ENCODE data around the gene RPP38.

RPP38 gene

DNA sequence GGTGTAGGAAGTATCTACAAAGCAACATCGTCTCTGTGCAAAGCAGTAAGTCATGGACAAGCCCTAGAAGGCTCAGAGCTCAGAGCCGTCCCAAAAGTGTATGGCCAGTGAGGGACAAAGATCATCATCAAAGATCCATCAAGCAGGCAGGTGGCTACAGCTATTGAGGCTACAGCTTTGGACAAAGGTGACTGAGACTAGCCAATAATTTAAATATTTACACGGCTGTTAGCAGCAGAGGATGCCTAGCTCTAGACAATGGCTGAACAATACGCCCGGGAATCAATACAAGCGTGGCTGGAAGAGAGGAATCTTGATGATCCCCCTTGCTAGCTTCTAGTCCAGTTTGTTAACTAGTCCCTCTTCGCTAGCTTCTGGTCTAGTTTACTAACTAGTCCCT, 53.4 kb downstream of the RPP38 start:
- no peaks in the 10 kb centered on the region for H3K79me2 ChIP-seq (ENCODE audit: insufficient read depth, low read length)
- H3K27ac ChIP-seq (ENCODE audit: low read depth, low read length), result no peak overlapping the region
- H3K36me3 ChIP-seq (ENCODE audit: low read length), result no peaks in the 10 kb centered on the region
- H3K9me2 ChIP-seq (replicated peaks; ENCODE audit: insufficient read depth, low read length), result no peaks in the 10 kb centered on the region
- no peaks in the 10 kb centered on the region for H4K20me1 ChIP-seq (ENCODE audit: low read depth, low read length)
- H3K27me3 ChIP-seq (ENCODE audit: low read length), result no peaks in the 10 kb centered on the region
- no peaks in the 10 kb centered on the region for H3K9me3 ChIP-seq (ENCODE audit: insufficient read depth, low read length)
- TF ChIP-seq, protein P1, sequence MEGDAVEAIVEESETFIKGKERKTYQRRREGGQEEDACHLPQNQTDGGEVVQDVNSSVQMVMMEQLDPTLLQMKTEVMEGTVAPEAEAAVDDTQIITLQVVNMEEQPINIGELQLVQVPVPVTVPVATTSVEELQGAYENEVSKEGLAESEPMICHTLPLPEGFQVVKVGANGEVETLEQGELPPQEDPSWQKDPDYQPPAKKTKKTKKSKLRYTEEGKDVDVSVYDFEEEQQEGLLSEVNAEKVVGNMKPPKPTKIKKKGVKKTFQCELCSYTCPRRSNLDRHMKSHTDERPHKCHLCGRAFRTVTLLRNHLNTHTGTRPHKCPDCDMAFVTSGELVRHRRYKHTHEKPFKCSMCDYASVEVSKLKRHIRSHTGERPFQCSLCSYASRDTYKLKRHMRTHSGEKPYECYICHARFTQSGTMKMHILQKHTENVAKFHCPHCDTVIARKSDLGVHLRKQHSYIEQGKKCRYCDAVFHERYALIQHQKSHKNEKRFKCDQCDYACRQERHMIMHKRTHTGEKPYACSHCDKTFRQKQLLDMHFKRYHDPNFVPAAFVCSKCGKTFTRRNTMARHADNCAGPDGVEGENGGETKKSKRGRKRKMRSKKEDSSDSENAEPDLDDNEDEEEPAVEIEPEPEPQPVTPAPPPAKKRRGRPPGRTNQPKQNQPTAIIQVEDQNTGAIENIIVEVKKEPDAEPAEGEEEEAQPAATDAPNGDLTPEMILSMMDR (IDR thresholded peaks at IDR 0.05; ENCODE audit: insufficient read depth, low read length, poor library complexity, severe bottlenecking), result no peak
- no peak for TF ChIP-seq EZH2phosphoT487 (conservative IDR thresholded peaks at IDR 0.05; ENCODE audit: low read length)
- no peaks in the 10 kb centered on the region for H3F3A ChIP-seq (ENCODE audit: insufficient read depth)
- no peak overlapping the region for H3K9ac ChIP-seq (ENCODE audit: low read length)
- no peak overlapping the region for H3K4me2 ChIP-seq (ENCODE audit: low read depth, low read length, poor library complexity, severe bottlenecking)
- no peak overlapping the region for H2AFZ ChIP-seq (ENCODE audit: low read depth, low read length, severe bottlenecking)
- H3K4me3 ChIP-seq (ENCODE audit: insufficient read depth, low read length, poor library complexity, severe bottlenecking), result no peak overlapping the region

DNA sequence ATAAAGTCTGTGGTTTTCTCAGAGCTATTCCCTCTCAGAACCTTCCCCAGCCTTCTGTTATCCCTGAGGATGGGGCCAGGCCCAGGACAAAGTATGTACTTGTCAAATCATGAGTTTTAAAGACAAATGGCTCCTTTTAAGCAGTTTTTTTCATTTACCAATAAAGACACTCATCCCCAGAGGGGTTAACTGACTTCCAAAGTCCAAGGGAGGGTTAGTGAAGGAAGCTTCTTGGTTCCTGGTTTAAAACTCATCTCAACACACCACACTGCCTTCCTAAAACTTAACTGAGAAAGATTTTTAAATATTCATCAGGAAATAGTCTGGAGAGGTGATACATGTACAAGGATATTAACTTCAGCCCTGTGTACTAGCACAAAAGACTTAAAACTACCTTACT, 55.4 kb downstream of the RPP38 start:
- Histone ChIP-seq H2AFZ (ENCODE audit: low read depth, low read length, severe bottlenecking) (no peak overlapping the region), H3K36me3 (ENCODE audit: low read length) (no peaks in the 10 kb centered on the region), H3K4me2 (ENCODE audit: low read depth, low read length, poor library complexity, severe bottlenecking) (no peak overlapping the region), H3K27me3 (ENCODE audit: low read length) (no peaks in the 10 kb centered on the region), H3K4me3 (ENCODE audit: insufficient read depth, low read length, poor library complexity, severe bottlenecking) (no peak overlapping the region), H3K9me3 (ENCODE audit: insufficient read depth, low read length) (no peaks in the 10 kb centered on the region), H3K9ac (ENCODE audit: low read length) (no peak overlapping the region), H3K79me2 (ENCODE audit: insufficient read depth, low read length) (no peaks in the 10 kb centered on the region), H3K9me2 (replicated peaks; ENCODE audit: insufficient read depth, low read length) (no peaks in the 10 kb centered on the region), H3K27ac (ENCODE audit: low read depth, low read length) (no peak overlapping the region), H3F3A (ENCODE audit: insufficient read depth) (no peaks in the 10 kb centered on the region), H4K20me1 (ENCODE audit: low read depth, low read length) (no peaks in the 10 kb centered on the region)
- TF ChIP-seq, protein P1 (IDR thresholded peaks at IDR 0.05; ENCODE audit: insufficient read depth, low read length, poor library complexity, severe bottlenecking), result no peak
- TF ChIP-seq EZH2phosphoT487 (conservative IDR thresholded peaks at IDR 0.05; ENCODE audit: low read length), result no peak
